Progenitor cell of endocrine pancreas (in vitro differentiated cells): Measurements from ENCODE around the gene CLTRN. TPM values are rescaled to one million over a fixed set of nuclear protein-coding genes. Genes with fewer than 3 reads are reported as not detected.
A peak's percentile ranks its signal among the peaks of the same experiment; 100 is the strongest.

Experiments used
- DNase-seq: peaks from one replicate; pipeline ENCODE4 v3.0.0; 2021; ENCODE audit warnings: low spot score; ENCODE audit not compliant: unreplicated experiment
- H3K27ac Mint-ChIP-seq: 2 replicates; pipeline ENCODE4 v1.8.0; 2021; ENCODE audit warnings: mild to moderate bottlenecking, moderate library complexity, mixed read lengths
- H3K27me3 Mint-ChIP-seq: 2 replicates; pipeline ENCODE4 v1.8.0; 2021; ENCODE audit warnings: mixed read lengths
- H3K36me3 Mint-ChIP-seq: 2 replicates; pipeline ENCODE4 v1.8.0; 2022; ENCODE audit warnings: mixed read lengths; ENCODE audit not compliant: insufficient read depth
- H3K4me1 Mint-ChIP-seq: 2 replicates; pipeline ENCODE4 v1.8.0; 2021; ENCODE audit warnings: low read depth, mixed read lengths
- H3K4me3 Mint-ChIP-seq: 2 replicates; pipeline ENCODE4 v1.8.0; 2021; ENCODE audit warnings: low read depth, mild to moderate bottlenecking, moderate library complexity, mixed read lengths
- H3K9me3 Mint-ChIP-seq: 2 replicates; pipeline ENCODE4 v1.8.0; 2021; ENCODE audit warnings: low read depth, mixed read lengths
- total RNA-seq: library from RNA; stranded (reverse); gene quantifications from 2 replicates; pipeline ENCODE4 v1.2.1, GENCODE V29; 2021
- TF ChIP-seq, protein P1 (sequence below): fragments of 200-600 bp; sonication (generic); IDR thresholded peaks from one replicate; pipeline ENCODE4 v1.5.0; 2021; ENCODE audit warnings: antibody characterized with exemption, mild to moderate bottlenecking; ENCODE audit not compliant: unreplicated experiment

CLTRN gene
- total RNA-seq, 1 donor from 2014 or later, result 2.1 TPM

- no peak for DNase-seq
- Mint-ChIP-seq H3K4me3 (no peak overlapping the region), H3K4me1 (peaks cover 3% of the 10 kb centered on the region), H3K27me3 (no peaks in the 10 kb centered on the region), H3K27ac (no peak overlapping the region), H3K9me3 (no peaks in the 10 kb centered on the region), H3K36me3 (no peaks in the 10 kb centered on the region)
- TF ChIP-seq, protein P1, sequence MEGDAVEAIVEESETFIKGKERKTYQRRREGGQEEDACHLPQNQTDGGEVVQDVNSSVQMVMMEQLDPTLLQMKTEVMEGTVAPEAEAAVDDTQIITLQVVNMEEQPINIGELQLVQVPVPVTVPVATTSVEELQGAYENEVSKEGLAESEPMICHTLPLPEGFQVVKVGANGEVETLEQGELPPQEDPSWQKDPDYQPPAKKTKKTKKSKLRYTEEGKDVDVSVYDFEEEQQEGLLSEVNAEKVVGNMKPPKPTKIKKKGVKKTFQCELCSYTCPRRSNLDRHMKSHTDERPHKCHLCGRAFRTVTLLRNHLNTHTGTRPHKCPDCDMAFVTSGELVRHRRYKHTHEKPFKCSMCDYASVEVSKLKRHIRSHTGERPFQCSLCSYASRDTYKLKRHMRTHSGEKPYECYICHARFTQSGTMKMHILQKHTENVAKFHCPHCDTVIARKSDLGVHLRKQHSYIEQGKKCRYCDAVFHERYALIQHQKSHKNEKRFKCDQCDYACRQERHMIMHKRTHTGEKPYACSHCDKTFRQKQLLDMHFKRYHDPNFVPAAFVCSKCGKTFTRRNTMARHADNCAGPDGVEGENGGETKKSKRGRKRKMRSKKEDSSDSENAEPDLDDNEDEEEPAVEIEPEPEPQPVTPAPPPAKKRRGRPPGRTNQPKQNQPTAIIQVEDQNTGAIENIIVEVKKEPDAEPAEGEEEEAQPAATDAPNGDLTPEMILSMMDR, result no peak
Observed at GRCh38 chrX:15646031-15646430, 18.6 kb downstream of the CLTRN start.

DNA sequence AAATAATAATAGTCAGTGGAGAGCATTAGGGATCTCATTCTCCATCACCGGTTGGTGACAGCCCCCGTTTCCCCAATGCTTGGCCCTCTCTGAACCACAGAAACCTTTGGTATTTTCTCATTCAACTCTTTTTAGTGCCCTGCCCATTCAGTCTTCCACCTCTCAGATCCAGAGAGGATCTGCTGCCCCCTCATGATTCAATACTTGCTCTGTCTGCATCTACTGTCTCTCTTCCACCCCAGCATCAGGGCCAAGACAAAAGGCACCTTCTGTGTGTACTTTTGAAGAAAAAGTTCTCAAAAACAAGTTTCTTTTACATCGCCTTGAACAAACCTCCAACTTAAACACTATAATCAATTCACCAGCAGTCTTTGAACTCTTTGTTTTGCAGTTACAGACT lies 19.3 kb downstream of the CLTRN start:
- Mint-ChIP-seq H3K9me3 (no peaks in the 10 kb centered on the region), H3K4me3 (no peak overlapping the region)

GRCh38 chrX:15644560-15644872 lies 20.1 kb downstream of the CLTRN start:
- no peaks in the 10 kb centered on the region for H3K27me3 Mint-ChIP-seq
- no peak for DNase-seq
- H3K4me3 Mint-ChIP-seq, result no peak overlapping the region
- H3K27ac Mint-ChIP-seq, result no peak overlapping the region
- no peaks in the 10 kb centered on the region for H3K9me3 Mint-ChIP-seq
- no peaks in the 10 kb centered on the region for H3K36me3 Mint-ChIP-seq
- H3K4me1 Mint-ChIP-seq, result peaks cover 3% of the 10 kb centered on the region
- TF ChIP-seq, protein P1, result no peak

More for the DNA sequence above, 19.3 kb downstream of the CLTRN start:
- peak overlapping the region; percentile 6 for H3K27ac Mint-ChIP-seq
- TF ChIP-seq, protein P1, result no peak
- H3K27me3 Mint-ChIP-seq, result no peaks in the 10 kb centered on the region
- DNase-seq, result no peak
- H3K4me1 Mint-ChIP-seq, result peaks cover 3% of the 10 kb centered on the region
- H3K36me3 Mint-ChIP-seq, result no peaks in the 10 kb centered on the region

DNA sequence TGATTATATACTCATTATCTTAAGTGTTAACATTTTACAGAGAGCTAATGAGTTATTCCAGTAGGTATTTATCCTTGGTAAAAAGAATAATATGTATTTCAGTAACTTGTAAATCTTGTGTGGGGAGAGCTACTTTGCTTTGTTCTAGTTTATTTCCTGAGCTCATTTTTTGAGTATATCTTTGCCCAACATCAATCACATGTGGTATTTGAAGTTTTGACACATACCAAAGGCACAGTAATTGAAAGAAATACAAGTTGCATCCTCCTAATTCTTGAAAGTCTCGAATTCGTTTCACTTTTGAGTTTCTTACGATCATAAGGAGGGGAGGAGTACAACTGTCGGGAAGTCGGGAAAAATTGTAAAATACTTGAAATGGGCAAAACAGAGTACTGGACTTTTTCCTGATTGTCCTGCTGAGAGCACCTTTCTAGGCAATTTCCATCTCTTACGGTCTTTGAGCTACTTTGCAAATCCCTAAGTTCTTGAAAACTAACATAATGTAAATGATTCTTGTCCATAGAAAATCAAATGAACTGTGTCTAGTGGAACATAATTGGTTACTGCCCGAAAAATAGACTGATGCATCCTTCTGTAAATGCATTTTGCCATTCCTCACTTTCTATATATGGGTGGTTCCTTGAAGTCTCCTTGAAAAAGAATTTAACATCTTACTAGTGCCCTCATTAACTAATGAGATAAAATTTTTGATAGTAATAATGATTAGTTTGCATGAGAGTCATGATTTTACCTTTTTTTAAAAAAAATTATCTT lies 20.6 kb downstream of the CLTRN start:
- Mint-ChIP-seq H3K36me3 (no peaks in the 10 kb centered on the region), H3K9me3 (no peaks in the 10 kb centered on the region), H3K27me3 (no peaks in the 10 kb centered on the region), H3K27ac (no peak overlapping the region), H3K4me3 (no peak overlapping the region), H3K4me1 (peaks cover 3% of the 10 kb centered on the region)
- TF ChIP-seq, protein P1, result no peak
- no peak for DNase-seq

- H3K27ac Mint-ChIP-seq, result no peak overlapping the region
- TF ChIP-seq, protein P1, result no peak
- H3K27me3 Mint-ChIP-seq, result no peaks in the 10 kb centered on the region
- peaks cover 3% of the 10 kb centered on the region for H3K4me1 Mint-ChIP-seq
- no peak for DNase-seq
- H3K4me3 Mint-ChIP-seq, result no peak overlapping the region
- no peaks in the 10 kb centered on the region for H3K9me3 Mint-ChIP-seq
- H3K36me3 Mint-ChIP-seq, result no peaks in the 10 kb centered on the region
Observed at GRCh38 chrX:15631637-15632036, 33.0 kb downstream of the CLTRN start.
